ENCODE results near the gene FAM53A. TPM values are rescaled to one million over a fixed set of nuclear protein-coding genes. Genes with fewer than 3 reads are reported as not detected.

FAM53A gene
- total RNA-seq, 1 experiment from 2014 or later = 1.6 TPM

DNA sequence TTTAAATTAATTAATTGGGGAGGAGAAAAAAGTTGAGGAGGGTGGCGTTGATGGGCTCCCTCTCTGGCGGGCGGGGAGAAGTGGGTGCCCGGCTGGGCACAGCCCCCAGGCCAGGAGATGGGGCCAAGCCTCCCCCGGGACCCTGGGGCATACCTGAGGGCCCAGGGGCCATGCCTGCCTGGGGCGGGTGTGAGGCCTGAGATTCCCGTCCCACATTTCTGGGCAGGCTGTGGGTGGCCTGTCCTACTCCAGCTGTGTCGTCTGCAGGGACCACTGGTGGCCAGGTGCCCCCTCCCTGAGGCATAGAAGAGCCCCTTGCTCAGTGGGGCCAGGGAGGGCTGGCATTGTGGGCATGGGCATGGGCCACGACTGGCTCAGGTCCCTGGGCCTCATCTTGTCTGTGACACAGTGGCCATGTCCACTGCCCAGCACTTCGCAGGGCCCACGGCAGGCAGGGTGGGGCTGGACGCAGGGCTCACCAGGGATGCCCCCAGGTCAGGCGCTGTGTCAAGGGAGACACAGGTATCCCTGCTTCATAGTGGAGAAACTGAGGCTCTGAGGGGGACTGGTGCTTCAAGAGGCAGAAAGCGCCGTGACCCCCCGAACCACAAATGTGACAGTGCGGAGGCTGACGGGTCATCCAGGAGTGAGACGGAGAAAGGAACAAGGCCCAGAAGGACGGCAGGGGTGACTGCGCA lies 60.1 kb downstream of the FAM53A start:
- BruUV-seq (replicated peaks) = no TSS peak
- CTCF ChIA-PET = no interaction called here

DNA sequence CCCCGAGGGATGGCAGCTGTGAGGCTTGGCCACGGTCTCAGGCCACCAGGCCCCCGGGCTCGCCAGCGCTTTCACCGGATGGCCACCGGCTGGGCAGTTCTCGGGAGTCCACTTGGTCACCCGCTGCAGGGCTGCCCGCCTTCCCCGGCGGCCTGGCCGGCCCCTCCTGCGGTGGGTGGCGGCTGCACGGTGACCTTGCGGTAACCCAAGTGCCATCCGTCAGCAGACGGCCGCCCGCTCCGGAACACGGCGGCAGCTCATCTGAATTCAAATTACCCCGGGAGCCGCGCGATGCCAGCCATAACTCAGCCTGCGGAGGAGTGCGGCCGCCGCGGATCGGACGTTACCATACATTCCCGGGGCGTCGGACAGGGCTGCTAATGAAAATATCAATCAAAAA lies 60.7 kb downstream of the FAM53A start:
- DNase-seq (ENCODE audit: low spot score) = no peak
- H3K36me3 ChIP-seq (ENCODE audit: insufficient read depth, low read length, poor library complexity, severe bottlenecking) = no peaks in the 10 kb centered on the region
- no peak overlapping the region for H3K27ac ChIP-seq (ENCODE audit: low read depth, low read length, poor library complexity, severe bottlenecking)
- H3K27me3 ChIP-seq (replicated peaks; ENCODE audit: insufficient read depth, low read depth, low read length, poor library complexity) = no peaks in the 10 kb centered on the region
- H3K9me3 ChIP-seq (ENCODE audit: low read depth, low read length, poor library complexity, severe bottlenecking) = no peaks in the 10 kb centered on the region
- no peak for TF ChIP-seq EZH2 (IDR thresholded peaks at IDR 0.05; ENCODE audit: borderline replicate concordance, low read depth, low read length, poor library complexity, severe bottlenecking)
- no peaks in the 10 kb centered on the region for H3K4me1 ChIP-seq (ENCODE audit: insufficient read depth, low read length, poor library complexity, severe bottlenecking)
- ChIA-PET POLR2A (ENCODE audit: low non-redundant PET) (no interaction called here), CTCF (no interaction called here)
- no TSS peak for BruUV-seq (replicated peaks)
- intact Hi-C loops (cut with micrococcal nuclease; ENCODE audit: unreplicated experiment) = no loop called here
- no peak overlapping the region for H3K4me3 ChIP-seq (ENCODE audit: low read depth, low read length, poor library complexity, severe bottlenecking)

More for the DNA sequence above, 60.1 kb downstream of the FAM53A start:
- no peaks in the 10 kb centered on the region for H3K27me3 ChIP-seq (replicated peaks; ENCODE audit: insufficient read depth, low read depth, low read length, poor library complexity)
- no peak overlapping the region for H3K27ac ChIP-seq (ENCODE audit: low read depth, low read length, poor library complexity, severe bottlenecking)
- POLR2A ChIA-PET (ENCODE audit: low non-redundant PET) = no interaction called here
- H3K9me3 ChIP-seq (ENCODE audit: low read depth, low read length, poor library complexity, severe bottlenecking) = no peaks in the 10 kb centered on the region
- H3K4me3 ChIP-seq (ENCODE audit: low read depth, low read length, poor library complexity, severe bottlenecking) = no peak overlapping the region
- H3K4me1 ChIP-seq (ENCODE audit: insufficient read depth, low read length, poor library complexity, severe bottlenecking) = no peaks in the 10 kb centered on the region
- no peak for TF ChIP-seq EZH2 (IDR thresholded peaks at IDR 0.05; ENCODE audit: borderline replicate concordance, low read depth, low read length, poor library complexity, severe bottlenecking)
- TF ChIP-seq, protein P1, sequence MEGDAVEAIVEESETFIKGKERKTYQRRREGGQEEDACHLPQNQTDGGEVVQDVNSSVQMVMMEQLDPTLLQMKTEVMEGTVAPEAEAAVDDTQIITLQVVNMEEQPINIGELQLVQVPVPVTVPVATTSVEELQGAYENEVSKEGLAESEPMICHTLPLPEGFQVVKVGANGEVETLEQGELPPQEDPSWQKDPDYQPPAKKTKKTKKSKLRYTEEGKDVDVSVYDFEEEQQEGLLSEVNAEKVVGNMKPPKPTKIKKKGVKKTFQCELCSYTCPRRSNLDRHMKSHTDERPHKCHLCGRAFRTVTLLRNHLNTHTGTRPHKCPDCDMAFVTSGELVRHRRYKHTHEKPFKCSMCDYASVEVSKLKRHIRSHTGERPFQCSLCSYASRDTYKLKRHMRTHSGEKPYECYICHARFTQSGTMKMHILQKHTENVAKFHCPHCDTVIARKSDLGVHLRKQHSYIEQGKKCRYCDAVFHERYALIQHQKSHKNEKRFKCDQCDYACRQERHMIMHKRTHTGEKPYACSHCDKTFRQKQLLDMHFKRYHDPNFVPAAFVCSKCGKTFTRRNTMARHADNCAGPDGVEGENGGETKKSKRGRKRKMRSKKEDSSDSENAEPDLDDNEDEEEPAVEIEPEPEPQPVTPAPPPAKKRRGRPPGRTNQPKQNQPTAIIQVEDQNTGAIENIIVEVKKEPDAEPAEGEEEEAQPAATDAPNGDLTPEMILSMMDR (conservative IDR thresholded peaks at IDR 0.05; ENCODE audit: low read depth, low read length) = no peak
- DNase-seq (ENCODE audit: low spot score) = no peak
- H3K36me3 ChIP-seq (ENCODE audit: insufficient read depth, low read length, poor library complexity, severe bottlenecking) = no peaks in the 10 kb centered on the region
- intact Hi-C loops (cut with micrococcal nuclease; ENCODE audit: unreplicated experiment) = no loop called here

DNA sequence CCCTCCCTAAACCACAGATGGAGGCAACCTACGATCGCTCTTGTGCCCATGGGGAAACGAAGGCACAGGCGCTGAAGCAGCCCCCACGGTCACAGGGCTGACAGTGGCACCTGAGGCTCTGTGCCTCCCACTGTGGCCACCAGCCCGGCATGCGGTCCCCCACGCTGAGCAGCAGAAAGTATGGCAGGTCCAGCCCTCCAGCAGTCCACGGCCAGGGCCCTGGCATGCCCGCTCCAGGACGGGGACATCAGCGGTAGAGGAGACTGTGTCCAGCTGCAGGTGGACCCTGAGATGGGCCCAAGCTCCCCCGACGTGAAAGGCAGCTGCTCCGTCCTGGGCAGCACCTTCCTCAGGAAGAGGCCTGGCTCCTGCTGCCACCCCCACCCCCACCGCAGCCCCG lies 61.2 kb downstream of the FAM53A start:
- DNase-seq (ENCODE audit: low spot score) = no peak
- H3K4me3 ChIP-seq (ENCODE audit: low read depth, low read length, poor library complexity, severe bottlenecking) = no peak overlapping the region
- intact Hi-C loops (cut with micrococcal nuclease; ENCODE audit: unreplicated experiment) = no loop called here
- H3K4me1 ChIP-seq (ENCODE audit: insufficient read depth, low read length, poor library complexity, severe bottlenecking) = no peaks in the 10 kb centered on the region
- H3K27ac ChIP-seq (ENCODE audit: low read depth, low read length, poor library complexity, severe bottlenecking) = no peak overlapping the region
- no peaks in the 10 kb centered on the region for H3K27me3 ChIP-seq (replicated peaks; ENCODE audit: insufficient read depth, low read depth, low read length, poor library complexity)
- POLR2A ChIA-PET (ENCODE audit: low non-redundant PET) = no interaction called here
- BruUV-seq (replicated peaks) = no TSS peak
- no peaks in the 10 kb centered on the region for H3K36me3 ChIP-seq (ENCODE audit: insufficient read depth, low read length, poor library complexity, severe bottlenecking)
- CTCF ChIA-PET = no interaction called here
- TF ChIP-seq, protein P1 (conservative IDR thresholded peaks at IDR 0.05; ENCODE audit: low read depth, low read length) = no peak
- TF ChIP-seq EZH2 (IDR thresholded peaks at IDR 0.05; ENCODE audit: borderline replicate concordance, low read depth, low read length, poor library complexity, severe bottlenecking) = no peak
- no peaks in the 10 kb centered on the region for H3K9me3 ChIP-seq (ENCODE audit: low read depth, low read length, poor library complexity, severe bottlenecking)

DNA sequence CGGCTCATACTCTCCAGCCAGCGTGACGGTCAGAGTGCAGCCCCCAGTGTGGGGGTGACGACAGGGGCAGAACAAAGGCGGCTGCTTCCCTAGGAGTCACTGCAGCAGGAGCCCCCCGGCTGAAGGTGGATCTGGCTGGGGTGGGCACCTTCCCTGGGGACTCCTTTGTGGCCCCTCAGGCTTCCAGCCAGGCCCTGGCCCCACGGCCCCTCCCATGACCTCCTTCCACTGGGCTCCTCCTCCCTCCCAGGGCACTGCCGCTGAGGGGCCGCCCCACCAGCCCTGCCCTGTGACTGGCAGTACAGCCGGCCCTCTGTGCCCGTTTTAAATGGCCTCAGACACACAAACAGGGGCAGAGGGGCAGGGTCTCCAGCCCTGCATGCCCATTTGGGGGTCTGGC lies 61.9 kb downstream of the FAM53A start:
- intact Hi-C loops (cut with micrococcal nuclease; ENCODE audit: unreplicated experiment) = no loop called here
- Histone ChIP-seq H3K9me3 (ENCODE audit: low read depth, low read length, poor library complexity, severe bottlenecking) (no peaks in the 10 kb centered on the region), H3K27me3 (replicated peaks; ENCODE audit: insufficient read depth, low read depth, low read length, poor library complexity) (no peaks in the 10 kb centered on the region), H3K4me3 (ENCODE audit: low read depth, low read length, poor library complexity, severe bottlenecking) (no peak overlapping the region), H3K36me3 (ENCODE audit: insufficient read depth, low read length, poor library complexity, severe bottlenecking) (no peaks in the 10 kb centered on the region), H3K27ac (ENCODE audit: low read depth, low read length, poor library complexity, severe bottlenecking) (no peak overlapping the region), H3K4me1 (ENCODE audit: insufficient read depth, low read length, poor library complexity, severe bottlenecking) (no peaks in the 10 kb centered on the region)
- no TSS peak for BruUV-seq (replicated peaks)
- TF ChIP-seq, protein P1 (conservative IDR thresholded peaks at IDR 0.05; ENCODE audit: low read depth, low read length) = no peak
- TF ChIP-seq EZH2 (IDR thresholded peaks at IDR 0.05; ENCODE audit: borderline replicate concordance, low read depth, low read length, poor library complexity, severe bottlenecking) = no peak
- CTCF ChIA-PET = no interaction called here
- POLR2A ChIA-PET (ENCODE audit: low non-redundant PET) = no interaction called here
- no peak for DNase-seq (ENCODE audit: low spot score)
